ENCODE data around the gene ESRRB.
A peak's percentile ranks its signal among the peaks of the same experiment; 100 is the strongest.

ESRRB gene

GRCh38 chr14:76461886-76462285, 85.9 kb downstream of the ESRRB start:
- no peak overlapping the region for H3K9ac ChIP-seq (ENCODE audit: low read length)
- peaks cover 35% of the 10 kb centered on the region for H3K27me3 ChIP-seq (replicated peaks; ENCODE audit: control insufficient read depth, insufficient read depth, low read length)
- no peak for DNase-seq (ENCODE audit: low read depth)
- H3K36me3 ChIP-seq (ENCODE audit: control insufficient read depth, insufficient read depth, low read length, severe bottlenecking) = no peaks in the 10 kb centered on the region
- H3K4me1 ChIP-seq (ENCODE audit: control insufficient read depth, insufficient read depth, low read length) = no peaks in the 10 kb centered on the region
- H3K4me3 ChIP-seq (ENCODE audit: low read length) = no peak overlapping the region
- no peaks in the 10 kb centered on the region for H3K9me3 ChIP-seq (ENCODE audit: control insufficient read depth, low read length)

GRCh38 chr14:76462330-76462729, 86.4 kb downstream of the ESRRB start:
- Histone ChIP-seq H3K9ac (ENCODE audit: low read length) (no peak overlapping the region), H3K27me3 (replicated peaks; ENCODE audit: control insufficient read depth, insufficient read depth, low read length) (peaks cover 30% of the 10 kb centered on the region), H3K4me1 (ENCODE audit: control insufficient read depth, insufficient read depth, low read length) (no peaks in the 10 kb centered on the region), H3K4me3 (ENCODE audit: low read length) (no peak overlapping the region), H3K36me3 (ENCODE audit: control insufficient read depth, insufficient read depth, low read length, severe bottlenecking) (no peaks in the 10 kb centered on the region), H3K9me3 (ENCODE audit: control insufficient read depth, low read length) (no peaks in the 10 kb centered on the region)
- no peak for DNase-seq (ENCODE audit: low read depth)

GRCh38 chr14:76463105-76463504, 87.2 kb downstream of the ESRRB start:
- Histone ChIP-seq H3K36me3 (ENCODE audit: control insufficient read depth, insufficient read depth, low read length, severe bottlenecking) (no peaks in the 10 kb centered on the region), H3K4me1 (ENCODE audit: control insufficient read depth, insufficient read depth, low read length) (no peaks in the 10 kb centered on the region), H3K9me3 (ENCODE audit: control insufficient read depth, low read length) (no peaks in the 10 kb centered on the region), H3K9ac (ENCODE audit: low read length) (no peak overlapping the region), H3K27me3 (replicated peaks; ENCODE audit: control insufficient read depth, insufficient read depth, low read length) (peaks cover 28% of the 10 kb centered on the region), H3K4me3 (ENCODE audit: low read length) (no peak overlapping the region)
- DNase-seq (ENCODE audit: low read depth) = no peak

- no peak overlapping the region for H3K9ac ChIP-seq (ENCODE audit: low read length)
- H3K4me3 ChIP-seq (ENCODE audit: low read length) = no peak overlapping the region
- peaks cover 22% of the 10 kb centered on the region for H3K27me3 ChIP-seq (replicated peaks; ENCODE audit: control insufficient read depth, insufficient read depth, low read length)
- no peaks in the 10 kb centered on the region for H3K4me1 ChIP-seq (ENCODE audit: control insufficient read depth, insufficient read depth, low read length)
- DNase-seq (ENCODE audit: low read depth) = no peak
- no peaks in the 10 kb centered on the region for H3K36me3 ChIP-seq (ENCODE audit: control insufficient read depth, insufficient read depth, low read length, severe bottlenecking)
- H3K9me3 ChIP-seq (ENCODE audit: control insufficient read depth, low read length) = no peaks in the 10 kb centered on the region
These were observed 88.9 kb downstream of the ESRRB start for GRCh38 chr14:76464856-76465255.

- DNase-seq (ENCODE audit: low read depth) = no peak
- Histone ChIP-seq H3K36me3 (ENCODE audit: control insufficient read depth, insufficient read depth, low read length, severe bottlenecking) (no peaks in the 10 kb centered on the region), H3K9me3 (ENCODE audit: control insufficient read depth, low read length) (no peaks in the 10 kb centered on the region), H3K4me1 (ENCODE audit: control insufficient read depth, insufficient read depth, low read length) (no peaks in the 10 kb centered on the region), H3K4me3 (ENCODE audit: low read length) (no peak overlapping the region), H3K27me3 (replicated peaks; ENCODE audit: control insufficient read depth, insufficient read depth, low read length) (peaks cover 20% of the 10 kb centered on the region), H3K9ac (ENCODE audit: low read length) (no peak overlapping the region)
These were observed 89.7 kb downstream of the ESRRB start for GRCh38 chr14:76465664-76466063.

GRCh38 chr14:76467711-76468155, 91.8 kb downstream of the ESRRB start:
- no peaks in the 10 kb centered on the region for H3K4me1 ChIP-seq (ENCODE audit: control insufficient read depth, insufficient read depth, low read length)
- H3K9me3 ChIP-seq (ENCODE audit: control insufficient read depth, low read length) = no peaks in the 10 kb centered on the region
- H3K27me3 ChIP-seq (replicated peaks; ENCODE audit: control insufficient read depth, insufficient read depth, low read length) = peaks cover 23% of the 10 kb centered on the region
- no peak overlapping the region for H3K4me3 ChIP-seq (ENCODE audit: low read length)
- no peak for DNase-seq (ENCODE audit: low read depth)
- no peaks in the 10 kb centered on the region for H3K36me3 ChIP-seq (ENCODE audit: control insufficient read depth, insufficient read depth, low read length, severe bottlenecking)
- no peak overlapping the region for H3K9ac ChIP-seq (ENCODE audit: low read length)

GRCh38 chr14:76472199-76472723, 96.3 kb downstream of the ESRRB start:
- DNase-seq (ENCODE audit: low read depth) = no peak
- H3K9ac ChIP-seq (ENCODE audit: low read length) = no peak overlapping the region
- no peak overlapping the region for H3K4me3 ChIP-seq (ENCODE audit: low read length)
- no peaks in the 10 kb centered on the region for H3K36me3 ChIP-seq (ENCODE audit: control insufficient read depth, insufficient read depth, low read length, severe bottlenecking)
- H3K9me3 ChIP-seq (ENCODE audit: control insufficient read depth, low read length) = no peaks in the 10 kb centered on the region
- H3K4me1 ChIP-seq (ENCODE audit: control insufficient read depth, insufficient read depth, low read length) = peaks cover 8% of the 10 kb centered on the region
- peaks cover 11% of the 10 kb centered on the region for H3K27me3 ChIP-seq (replicated peaks; ENCODE audit: control insufficient read depth, insufficient read depth, low read length)

- Histone ChIP-seq H3K9me3 (ENCODE audit: control insufficient read depth, low read length) (no peaks in the 10 kb centered on the region), H3K36me3 (ENCODE audit: control insufficient read depth, insufficient read depth, low read length, severe bottlenecking) (no peaks in the 10 kb centered on the region), H3K9ac (ENCODE audit: low read length) (no peak overlapping the region), H3K4me3 (ENCODE audit: low read length) (peak overlapping the region; percentile 44), H3K27me3 (replicated peaks; ENCODE audit: control insufficient read depth, insufficient read depth, low read length) (peaks cover 24% of the 10 kb centered on the region), H3K4me1 (ENCODE audit: control insufficient read depth, insufficient read depth, low read length) (peaks cover 8% of the 10 kb centered on the region)
- DNase-seq (ENCODE audit: low read depth) = no peak
These were observed 97.7 kb downstream of the ESRRB start for GRCh38 chr14:76473481-76474263.

- Histone ChIP-seq H3K36me3 (ENCODE audit: control insufficient read depth, insufficient read depth, low read length, severe bottlenecking) (no peaks in the 10 kb centered on the region), H3K27me3 (replicated peaks; ENCODE audit: control insufficient read depth, insufficient read depth, low read length) (peaks cover 21% of the 10 kb centered on the region), H3K9me3 (ENCODE audit: control insufficient read depth, low read length) (no peaks in the 10 kb centered on the region), H3K4me3 (ENCODE audit: low read length) (no peak overlapping the region), H3K4me1 (ENCODE audit: control insufficient read depth, insufficient read depth, low read length) (no peaks in the 10 kb centered on the region), H3K9ac (ENCODE audit: low read length) (no peak overlapping the region)
- DNase-seq (ENCODE audit: low read depth) = no peak
These were observed 104.5 kb downstream of the ESRRB start for GRCh38 chr14:76480426-76480825.

- Histone ChIP-seq H3K9ac (ENCODE audit: low read length) (no peak overlapping the region), H3K9me3 (ENCODE audit: control insufficient read depth, low read length) (no peaks in the 10 kb centered on the region), H3K4me1 (ENCODE audit: control insufficient read depth, insufficient read depth, low read length) (no peaks in the 10 kb centered on the region), H3K36me3 (ENCODE audit: control insufficient read depth, insufficient read depth, low read length, severe bottlenecking) (no peaks in the 10 kb centered on the region), H3K4me3 (ENCODE audit: low read length) (no peak overlapping the region), H3K27me3 (replicated peaks; ENCODE audit: control insufficient read depth, insufficient read depth, low read length) (peaks cover 16% of the 10 kb centered on the region)
- DNase-seq (ENCODE audit: low read depth) = no peak
These were observed 108.4 kb downstream of the ESRRB start for GRCh38 chr14:76484355-76484754.

GRCh38 chr14:76486251-76486743, 110.4 kb downstream of the ESRRB start:
- no peak for DNase-seq (ENCODE audit: low read depth)
- H3K4me3 ChIP-seq (ENCODE audit: low read length) = no peak overlapping the region
- H3K36me3 ChIP-seq (ENCODE audit: control insufficient read depth, insufficient read depth, low read length, severe bottlenecking) = no peaks in the 10 kb centered on the region
- H3K9me3 ChIP-seq (ENCODE audit: control insufficient read depth, low read length) = no peaks in the 10 kb centered on the region
- peaks cover 21% of the 10 kb centered on the region for H3K27me3 ChIP-seq (replicated peaks; ENCODE audit: control insufficient read depth, insufficient read depth, low read length)
- H3K9ac ChIP-seq (ENCODE audit: low read length) = no peak overlapping the region
- H3K4me1 ChIP-seq (ENCODE audit: control insufficient read depth, insufficient read depth, low read length) = no peaks in the 10 kb centered on the region
